Measurements from ENCODE around the gene PAPOLB.

The PAPOLB gene

GRCh38 chr7:4823441-4824119 is 38.2 kb downstream of the PAPOLB start:
- DNase-seq (ENCODE audit: low read depth), result no peak

- no peak for DNase-seq (ENCODE audit: low read depth)
These were observed 39.2 kb downstream of the PAPOLB start for GRCh38 chr7:4822677-4823076.

GRCh38 chr7:4820967-4821471 is 40.8 kb downstream of the PAPOLB start:
- DNase-seq (ENCODE audit: low read depth), result no peak

DNA sequence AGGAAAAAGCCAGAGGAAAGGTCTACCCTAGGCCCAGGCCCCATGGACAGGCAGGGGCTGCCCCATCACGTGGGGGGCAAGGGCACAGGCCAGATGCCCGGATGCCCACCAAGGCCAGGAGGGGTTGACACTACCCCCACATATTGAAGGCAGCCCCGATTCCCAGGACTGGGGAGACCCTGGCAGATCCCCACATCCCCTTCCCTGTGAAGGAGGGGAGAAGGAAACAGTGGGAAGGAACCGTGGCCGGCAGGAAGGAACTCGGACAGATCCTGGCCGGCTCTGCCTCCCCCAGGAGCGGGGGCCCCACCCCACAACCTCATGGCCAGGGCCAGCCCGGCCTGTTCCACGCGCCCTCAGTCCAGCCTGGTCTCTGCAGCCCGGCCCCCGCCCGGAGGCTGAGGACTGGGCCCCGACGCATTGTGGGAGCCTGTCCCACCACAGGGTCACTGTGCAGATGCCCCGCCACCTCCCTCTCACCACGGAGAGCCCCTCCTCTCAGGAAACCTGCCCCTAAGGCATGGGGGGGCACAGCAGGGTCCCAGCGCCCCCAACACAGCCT is 41.3 kb downstream of the PAPOLB start:
- DNase-seq (ENCODE audit: low read depth), result no peak

GRCh38 chr7:4819560-4820404 is 42.0 kb downstream of the PAPOLB start:
- no peak for DNase-seq (ENCODE audit: low read depth)

DNA sequence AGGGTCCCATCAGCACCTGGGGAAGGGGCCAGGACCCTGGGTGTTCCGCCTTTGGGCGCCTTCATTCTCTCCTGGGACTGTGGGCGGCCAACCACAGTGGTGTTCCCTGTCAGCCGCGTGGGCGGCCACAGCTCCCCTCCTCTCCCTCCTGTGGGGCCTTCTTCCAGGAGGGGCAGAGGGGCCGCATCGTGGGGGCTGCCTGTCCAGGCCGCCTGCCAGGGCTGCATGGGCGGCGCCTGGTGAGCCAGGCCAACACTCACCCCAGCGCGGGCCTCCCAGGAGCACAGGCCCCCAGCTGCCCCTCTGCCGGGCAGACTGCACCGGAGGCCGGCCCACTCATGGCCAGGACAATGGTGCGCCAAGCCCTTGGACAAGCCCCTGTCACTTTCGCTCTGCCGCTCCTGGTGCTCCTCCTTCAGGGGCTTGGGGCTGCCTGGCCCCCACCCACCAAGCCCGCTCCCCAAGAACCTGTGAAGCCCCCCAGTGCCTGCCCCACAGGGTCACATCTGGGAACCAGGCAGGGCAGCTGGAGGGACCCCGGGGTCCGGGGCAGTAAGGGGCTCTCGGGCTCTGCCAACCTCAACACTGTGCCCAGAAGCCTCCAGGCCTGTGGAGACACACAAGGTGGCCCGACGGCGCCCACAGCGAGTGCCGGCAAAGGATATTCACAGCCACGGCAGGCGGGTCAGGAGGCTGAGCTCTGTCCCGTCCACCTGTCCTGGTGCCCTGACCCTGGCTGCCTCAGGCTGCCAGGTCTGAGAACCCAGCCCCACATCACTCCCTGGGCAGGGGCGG is 43.6 kb downstream of the PAPOLB start:
- DNase-seq (ENCODE audit: low read depth), result no peak

DNA sequence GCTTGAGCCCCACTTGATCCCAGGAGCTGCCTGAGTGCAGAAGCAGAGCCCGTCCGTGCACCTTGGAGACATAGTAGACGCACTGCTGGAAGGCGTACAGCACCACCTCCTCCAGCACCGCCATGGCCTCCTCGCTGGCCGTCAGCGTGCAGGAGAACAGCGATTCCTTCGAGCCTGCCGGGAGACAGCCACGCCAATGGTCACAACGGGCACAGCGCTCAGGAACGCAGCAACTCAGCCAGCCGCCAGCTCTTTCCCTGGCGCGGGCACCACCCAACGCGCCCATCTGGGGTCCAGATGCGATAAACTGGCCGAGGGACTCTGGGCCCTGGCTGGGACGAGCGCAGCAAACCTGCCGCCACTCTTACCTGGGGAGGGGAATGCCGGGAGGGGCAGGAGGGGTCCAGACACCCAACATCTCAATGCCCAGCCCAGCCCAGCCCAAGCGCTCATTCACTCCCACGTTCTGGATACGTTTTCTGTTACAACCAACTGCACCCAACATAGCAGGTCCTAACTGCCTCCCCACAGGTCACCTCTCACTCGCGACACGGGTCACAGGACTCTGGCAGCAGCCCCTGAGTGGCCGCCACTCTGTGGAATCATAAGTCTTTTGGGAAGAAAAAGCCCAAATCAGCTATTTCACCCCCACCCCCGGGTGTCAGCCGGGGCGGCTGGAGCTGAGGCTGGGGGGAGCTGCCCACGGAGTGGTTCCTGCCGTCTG is 44.5 kb downstream of the PAPOLB start:
- DNase-seq (ENCODE audit: low read depth), result no peak

DNA sequence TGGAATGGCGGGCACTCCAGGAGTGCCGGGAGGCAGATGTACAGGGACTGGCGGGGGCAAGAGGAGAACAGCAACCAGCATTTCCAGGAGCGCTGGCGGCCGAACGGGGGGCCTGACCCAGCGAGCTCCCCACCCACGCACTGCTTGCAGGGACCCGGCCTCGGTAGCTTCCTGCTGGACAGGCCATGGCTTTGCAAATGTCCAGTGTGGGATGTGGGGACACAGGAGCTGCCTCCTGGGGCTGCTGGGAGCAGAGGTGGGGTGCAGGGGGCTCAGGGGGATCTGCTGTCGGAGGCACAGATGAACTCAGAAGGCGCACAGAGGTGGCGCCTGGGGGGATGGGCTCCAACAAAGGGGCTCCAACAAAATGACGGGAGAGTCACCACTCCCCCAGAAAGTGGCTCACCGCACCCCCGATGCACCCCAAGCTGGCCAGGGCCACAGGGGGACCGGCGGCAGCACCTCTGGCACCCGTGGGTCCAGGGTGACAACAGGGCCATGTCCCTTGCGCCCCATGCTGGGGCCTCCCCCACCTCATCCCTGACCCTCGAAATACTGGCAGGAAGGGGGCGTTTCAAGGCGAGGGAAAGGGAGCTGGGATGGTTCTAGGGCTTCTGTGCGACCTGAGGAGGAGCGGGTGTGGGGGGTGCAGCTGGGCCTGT is 45.3 kb downstream of the PAPOLB start:
- DNase-seq (ENCODE audit: low read depth), result no peak

GRCh38 chr7:4815609-4816418 is 46.0 kb downstream of the PAPOLB start:
- DNase-seq (ENCODE audit: low read depth), result no peak

GRCh38 chr7:4815121-4815520 is 46.7 kb downstream of the PAPOLB start:
- DNase-seq (ENCODE audit: low read depth), result no peak

GRCh38 chr7:4814433-4814832 is 47.4 kb downstream of the PAPOLB start:
- DNase-seq (ENCODE audit: low read depth), result no peak

DNA sequence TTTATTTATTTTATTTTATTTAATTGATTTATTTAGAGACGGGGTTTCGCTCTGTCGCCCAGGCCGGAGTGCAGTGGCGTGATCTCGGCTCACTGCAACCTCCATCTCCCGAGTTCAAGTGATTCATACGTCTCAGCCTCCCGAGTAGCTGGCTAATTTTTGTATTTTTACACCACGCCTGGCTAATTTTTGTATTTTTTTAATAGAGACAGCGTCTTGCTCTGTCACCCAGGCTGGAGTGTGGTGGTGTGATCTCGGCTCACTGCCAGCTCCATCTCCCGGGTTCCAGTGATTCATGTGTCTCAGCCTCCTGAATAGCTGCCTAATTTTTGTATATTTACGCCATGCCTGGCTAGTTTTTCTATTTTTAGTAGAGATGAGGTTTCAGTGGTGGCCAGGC is 52.2 kb downstream of the PAPOLB start:
- DNase-seq (ENCODE audit: low read depth), result no peak

DNA sequence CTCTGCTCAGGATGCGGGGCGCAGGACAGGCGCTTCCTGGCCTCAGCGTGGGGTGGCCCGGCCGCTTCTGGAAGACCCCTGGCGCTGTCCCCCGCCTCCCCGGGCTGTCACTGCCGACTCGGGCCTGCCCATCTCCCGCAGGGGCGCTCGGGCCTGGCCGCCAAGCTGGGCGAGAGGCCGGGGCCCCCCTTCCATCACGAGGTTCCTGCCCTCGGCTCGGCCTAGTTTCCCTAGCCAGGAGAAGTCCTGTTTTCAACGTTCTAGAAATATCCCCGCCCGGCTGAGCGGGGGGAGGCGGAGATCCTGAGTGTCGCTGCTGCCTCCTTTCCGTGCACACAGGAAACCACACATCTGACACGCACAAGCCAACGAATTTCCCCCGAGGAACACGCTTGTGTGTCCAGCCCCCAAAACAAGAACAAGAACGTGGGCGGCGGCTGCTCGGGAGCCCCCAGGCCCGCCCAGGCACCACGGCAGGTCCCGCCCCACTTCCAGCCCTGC is 52.7 kb downstream of the PAPOLB start:
- no peak for DNase-seq (ENCODE audit: low read depth)

- no peak for DNase-seq (ENCODE audit: low read depth)
These were observed 53.3 kb downstream of the PAPOLB start for GRCh38 chr7:4808565-4808964.

GRCh38 chr7:4808026-4808425 is 53.8 kb downstream of the PAPOLB start:
- no peak for DNase-seq (ENCODE audit: low read depth)

Measured in HS-5 (cell line).